SHP77 (cell line): ENCODE measurements around the gene NPR3.

Source experiments
- DNase-seq, 2 experiments: peaks; one replicate each; lab custom pipeline; 2025; lab: John Stamatoyannopoulos, UW

The NPR3 gene

GRCh38 chr5:32710550-32711361 lies at the start of gene NPR3:
TSS of gene NPR3 (plus strand) at chr5:32711321. CDS start at chr5:32711777, 456 bp downstream.
- DNase-seq: no peak

- no peak for DNase-seq
These were observed 46.6 kb upstream of the NPR3 start for GRCh38 chr5:32664523-32664922.

GRCh38 chr5:32668552-32668951 lies 42.6 kb upstream of the NPR3 start:
- no peak for DNase-seq

- DNase-seq: no peak
These were observed 37.8 kb upstream of the NPR3 start for GRCh38 chr5:32673272-32673671.

- DNase-seq: no peak
These were observed 34.1 kb upstream of the NPR3 start for GRCh38 chr5:32677023-32677422.

- no peak for DNase-seq
These were observed 32.6 kb upstream of the NPR3 start for GRCh38 chr5:32678472-32678871.

GRCh38 chr5:32679218-32679617 lies 31.9 kb upstream of the NPR3 start:
- no peak for DNase-seq

- DNase-seq: no peak
These were observed 30.9 kb upstream of the NPR3 start for GRCh38 chr5:32680183-32680582.

GRCh38 chr5:32683125-32683524 lies 28.0 kb upstream of the NPR3 start:
- DNase-seq: no peak

- no peak for DNase-seq
These were observed 26.9 kb upstream of the NPR3 start for GRCh38 chr5:32684260-32684659.

- DNase-seq: no peak
These were observed 24.2 kb upstream of the NPR3 start for GRCh38 chr5:32686799-32687498.

GRCh38 chr5:32687499-32687831 lies 23.7 kb upstream of the NPR3 start:
- DNase-seq: no peak

- no peak for DNase-seq
These were observed 21.0 kb upstream of the NPR3 start for GRCh38 chr5:32690153-32690552.

- DNase-seq: no peak
These were observed 20.5 kb upstream of the NPR3 start for GRCh38 chr5:32690666-32691065.

- DNase-seq: no peak
These were observed 18.9 kb upstream of the NPR3 start for GRCh38 chr5:32692036-32692746.

GRCh38 chr5:32703957-32704356 lies 7.2 kb upstream of the NPR3 start:
- DNase-seq: no peak

GRCh38 chr5:32707418-32707997 lies 3.6 kb upstream of the NPR3 start:
- peak; percentile 26 to 40 for DNase-seq

- no peak for DNase-seq
These were observed 2.2 kb upstream of the NPR3 start for GRCh38 chr5:32708949-32709348.

- peak; percentile 35 to 47 for DNase-seq
These were observed 1.2 kb upstream of the NPR3 start for GRCh38 chr5:32709750-32710549.

GRCh38 chr5:32711362-32711680 lies 200 bp downstream of the NPR3 start:
- no peak for DNase-seq

- no peak for DNase-seq
These were observed 760 bp downstream of the NPR3 start for GRCh38 chr5:32711681-32712480.
